ENCODE results near the gene CRIM1. TPM values are rescaled to one million over a fixed set of nuclear protein-coding genes. Genes with fewer than 3 reads are reported as not detected.
"Not testable (repeated sequence)": the region's sequence is repeated elsewhere in the genome, so short reads cannot be mapped to it uniquely, and the experiment has no call there.

Gene CRIM1
- 485 and 499 TPM in 2 replicates for total RNA-seq (2014; rRNA removed; shearing (Covaris generic))
- polyA plus RNA-seq (2016; fragmentation: Nextera tagmentation; extraction: Ambion mirVana) = 76.4 and 77.4 TPM in 2 replicates

DNA sequence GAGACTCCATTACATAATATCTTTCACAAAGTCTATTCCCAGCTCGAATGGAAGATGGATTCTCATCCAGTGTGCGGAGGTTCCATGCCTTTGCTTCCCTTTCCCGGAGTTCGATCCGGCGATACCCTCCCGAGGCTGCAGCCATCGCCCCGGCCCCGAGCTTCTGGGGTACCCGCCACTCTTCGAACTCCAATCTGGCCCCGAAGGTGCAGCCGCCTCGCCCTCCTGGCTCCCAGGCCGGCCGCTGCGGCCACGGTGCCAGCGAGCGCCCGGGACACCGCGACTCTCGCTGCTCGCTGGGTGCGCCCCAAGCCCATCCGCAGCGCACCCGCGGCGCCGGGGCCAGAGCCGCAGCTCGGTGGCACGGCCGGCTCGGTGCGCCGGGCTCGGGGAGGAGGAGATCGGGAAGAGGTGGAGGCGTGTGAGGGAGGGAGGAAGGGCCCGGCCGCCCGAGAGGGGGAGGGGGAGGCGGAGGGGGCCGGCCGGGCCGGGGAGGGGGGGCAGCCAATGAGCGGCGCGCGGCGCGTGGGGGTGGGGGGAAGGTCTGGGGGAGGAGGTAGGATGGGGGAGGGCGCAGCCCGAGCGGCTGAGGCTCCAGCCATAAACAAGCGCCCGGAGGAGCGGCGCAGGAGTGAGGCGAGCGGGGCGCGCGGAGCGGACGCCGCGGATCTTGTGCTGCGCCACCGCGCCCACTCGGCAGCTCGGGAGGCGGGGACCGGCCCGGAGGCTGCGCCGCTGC, at the start of gene CRIM1:
Gene CRIM1, plus strand, starts transcription at position 628 of the 739 bp plus-strand sequence. CDS start 515 bp downstream, outside the sequence.
- Histone ChIP-seq H3K9me2 (ENCODE audit: insufficient read depth) (no peaks in the 10 kb centered on the region), H3K27ac (peak within 1 kb of the TSS; percentile 93), H3K27me3 (replicated peaks; ENCODE audit: insufficient read depth) (no peaks in the 10 kb centered on the region), H3F3A (ENCODE audit: insufficient read depth) (peaks cover 68% of the 10 kb centered on the region), H3K9me3 (ENCODE audit: low read depth) (no peaks in the 10 kb centered on the region), H3K79me2 (ENCODE audit: insufficient read depth) (peaks cover 77% of the 10 kb centered on the region), H2AFZ (peak within 1 kb of the TSS; percentile 74), H3K36me3 (ENCODE audit: low read depth) (peaks cover 8% of the 10 kb centered on the region; the same call in 1 of the 2 replicates), H4K20me1 (ENCODE audit: insufficient read depth) (no peaks in the 10 kb centered on the region), H3K4me2 (ENCODE audit: unreplicated experiment) (peak within 1 kb of the TSS; percentile 96), H3K4me3 (peak within 1 kb of the TSS; percentile 99), H3K4me1 (ENCODE audit: insufficient read depth) (peaks cover 42% of the 10 kb centered on the region), H3K9ac (peak within 1 kb of the TSS; percentile 97)
- 0 to 1% methylated on average over 34 to 70 of the region's 82 CpGs for WGBS, 2 experiments (ENCODE audit: low coverage in 1 of 2, low lambda C conversion rate in 2 of 2, missing lambda C conversion rate in 2 of 2)
- DNase-seq = peak; percentile 95
- TF ChIP-seq EZH2 (IDR thresholded peaks at IDR 0.05; ENCODE audit: insufficient read depth, poor library complexity, severe bottlenecking) (no peak), EZH2phosphoT487 (IDR thresholded peaks at IDR 0.05; ENCODE audit: insufficient read depth, low read depth) (no peak)
- in situ Hi-C loops (cut with MboI) = loop anchor here (10.0 kb wide), 1 partner anchor 309 kb away; no protein-coding TSS in a partner anchor

GRCh38 chr2:36307441-36307840, 48.1 kb upstream of the CRIM1 start:
- Histone ChIP-seq H3K4me3 (no peak overlapping the region), H3K27ac (no peak overlapping the region)
- 43 to 45% methylated on average over 3 of the region's 3 CpGs for WGBS, 2 experiments (ENCODE audit: low coverage in 1 of 2, low lambda C conversion rate in 2 of 2, missing lambda C conversion rate in 2 of 2)

DNA sequence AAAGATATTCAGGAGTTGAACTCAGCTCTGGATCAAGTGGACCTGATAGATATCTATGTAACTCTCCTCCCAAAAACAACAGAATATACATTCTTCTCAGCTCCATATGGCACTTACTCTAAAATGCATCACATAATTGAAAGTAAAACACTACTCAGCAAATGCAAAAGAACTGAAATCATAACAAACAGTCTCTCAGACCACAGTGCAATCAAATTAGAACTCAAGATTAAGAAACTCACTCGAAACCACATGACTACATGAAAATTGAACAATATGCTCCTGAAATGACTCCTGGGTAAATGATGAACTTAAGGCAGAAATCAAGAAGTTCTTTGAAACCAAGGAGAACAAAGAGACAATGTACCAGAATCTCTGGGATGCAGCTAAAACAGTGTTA, 45.1 kb upstream of the CRIM1 start:
- H3K4me2 ChIP-seq (ENCODE audit: unreplicated experiment); H3K9me3 ChIP-seq (ENCODE audit: low read depth); H4K20me1 ChIP-seq (ENCODE audit: insufficient read depth); H3K4me3 ChIP-seq; H3K4me1 ChIP-seq (ENCODE audit: insufficient read depth); H2AFZ ChIP-seq; H3K36me3 ChIP-seq (ENCODE audit: low read depth); H3K27me3 ChIP-seq (replicated peaks; ENCODE audit: insufficient read depth); in situ Hi-C loops (cut with MboI); H3K79me2 ChIP-seq (ENCODE audit: insufficient read depth); DNase-seq; H3F3A ChIP-seq (ENCODE audit: insufficient read depth); H3K9ac ChIP-seq; H3K27ac ChIP-seq; H3K9me2 ChIP-seq (ENCODE audit: insufficient read depth): not testable (repeated sequence)
- 3 to 6% methylated on average over 1 of the region's 1 CpG for WGBS, 2 experiments (ENCODE audit: low coverage in 1 of 2, low lambda C conversion rate in 2 of 2, missing lambda C conversion rate in 2 of 2)

More at GRCh38 chr2:36307441-36307840, 48.1 kb upstream of the CRIM1 start:
- Histone ChIP-seq H3K4me2 (ENCODE audit: unreplicated experiment) (no peak overlapping the region), H3K9ac (no peak overlapping the region), H3K27me3 (replicated peaks; ENCODE audit: insufficient read depth) (peaks cover 11% of the 10 kb centered on the region), H3K4me1 (ENCODE audit: insufficient read depth) (no peaks in the 10 kb centered on the region), H3K79me2 (ENCODE audit: insufficient read depth) (no peaks in the 10 kb centered on the region), H3K36me3 (ENCODE audit: low read depth) (no peaks in the 10 kb centered on the region), H3F3A (ENCODE audit: insufficient read depth) (no peaks in the 10 kb centered on the region), H3K9me3 (ENCODE audit: low read depth) (no peaks in the 10 kb centered on the region), H2AFZ (no peak overlapping the region), H3K9me2 (ENCODE audit: insufficient read depth) (no peaks in the 10 kb centered on the region), H4K20me1 (ENCODE audit: insufficient read depth) (no peaks in the 10 kb centered on the region)
- no peak for TF ChIP-seq EZH2phosphoT487 (IDR thresholded peaks at IDR 0.05; ENCODE audit: insufficient read depth, low read depth)
- no peak for TF ChIP-seq EZH2 (IDR thresholded peaks at IDR 0.05; ENCODE audit: insufficient read depth, poor library complexity, severe bottlenecking)
- in situ Hi-C loops (cut with MboI) = no loop called here
- DNase-seq = no peak

GRCh38 chr2:36318547-36318946, 37.0 kb upstream of the CRIM1 start:
- Histone ChIP-seq H3K4me3 (no peak overlapping the region), H3K27me3 (replicated peaks; ENCODE audit: insufficient read depth) (peaks cover 4% of the 10 kb centered on the region; the same call in 1 of the 2 replicates), H3K79me2 (ENCODE audit: insufficient read depth) (no peaks in the 10 kb centered on the region), H3K4me1 (ENCODE audit: insufficient read depth) (no peaks in the 10 kb centered on the region), H3K9me2 (ENCODE audit: insufficient read depth) (no peaks in the 10 kb centered on the region), H4K20me1 (ENCODE audit: insufficient read depth) (no peaks in the 10 kb centered on the region), H3K9me3 (ENCODE audit: low read depth) (no peaks in the 10 kb centered on the region), H3F3A (ENCODE audit: insufficient read depth) (no peaks in the 10 kb centered on the region), H2AFZ (no peak overlapping the region), H3K36me3 (ENCODE audit: low read depth) (no peaks in the 10 kb centered on the region), H3K4me2 (ENCODE audit: unreplicated experiment) (no peak overlapping the region), H3K9ac (no peak overlapping the region), H3K27ac (no peak overlapping the region)
- 76 to 93% methylated on average over 1 of the region's 1 CpG for WGBS, 2 experiments (ENCODE audit: low coverage in 1 of 2, low lambda C conversion rate in 2 of 2, missing lambda C conversion rate in 2 of 2)
- peak; percentile 35 for DNase-seq
- in situ Hi-C loops (cut with MboI) = no loop called here
- TF ChIP-seq EZH2phosphoT487 (IDR thresholded peaks at IDR 0.05; ENCODE audit: insufficient read depth, low read depth) (no peak), EZH2 (IDR thresholded peaks at IDR 0.05; ENCODE audit: insufficient read depth, poor library complexity, severe bottlenecking) (no peak)

Measured in GM23248 (cell line).